HepG2 (cell line): ENCODE results near the gene COX6A2. TPM values are rescaled to one million over a fixed set of nuclear protein-coding genes. Genes with fewer than 3 reads are reported as not detected.

Experiments
- ATAC-seq: fragments of 200-7000 bp; cut with Tn5 transposase; 3 replicates; pipeline ENCODE4 v1.9.1; 2020; ENCODE audit warnings: mild to moderate bottlenecking, moderate library complexity
- BruUV-seq: library from RNA; stranded (reverse); fragments of 400-500 nt; replicated peaks from 2 replicates; lab custom pipeline; 2021; lab: Mats Ljungman, UMichigan
- CTCF ChIA-PET: fragments of 300-600 bp; formaldehyde crosslinking; extraction: SDS; loops from one replicate; lab custom pipeline; 2021; ENCODE audit warnings: low total read pairs, inconsistent platforms, low intra/inter-chr PET ratio; lab: Yijun Ruan, JAX
- POLR2A ChIA-PET: fragments of 350-600 bp; sonication (Branson Sonifier 250); formaldehyde crosslinking; loops from one replicate; lab custom pipeline; 2020; ENCODE audit warnings: antibody characterized with exemption, inconsistent platforms; lab: Yijun Ruan, JAX
- DNase-seq: peaks from one replicate; pipeline ENCODE4 v3.0.0-alpha.2; 2015; ENCODE audit warnings: low spot score
- FAIRE-seq: peaks from 3 replicates; lab custom pipeline; 2011; peaks lifted over from hg19 to GRCh38; lab: Jason Lieb, UNC
- H2AFZ ChIP-seq: one replicate; pipeline ENCODE4 v1.6.1; 2011; ENCODE audit warnings: low read length, inconsistent platforms
- H3K27ac ChIP-seq: fragments of 300-600 bp; 3 replicates; pipeline ENCODE4 v1.8.0; 2011; ENCODE audit warnings: mixed run types, mild to moderate bottlenecking, mixed read lengths, low read length, inconsistent platforms; ENCODE audit not compliant: insufficient read depth; ENCODE audit errors: extremely low read length
- H3K27me3 ChIP-seq, 2 experiments: fragments of 200-600 bp in 1 of 2; 2 replicates in 1 of 2; 3 replicates in 1 of 2; pipeline versions ENCODE4 v1.6.0 to v1.8.0; 2011; ENCODE audit warnings: low read length in 2 of 2, mild to moderate bottlenecking in 2 of 2, moderate library complexity in 2 of 2, inconsistent platforms in 1 of 2; ENCODE audit not compliant: insufficient read depth in 2 of 2, control insufficient read depth in 1 of 2
- H3K36me3 ChIP-seq, 2 experiments: fragments of 200-600 bp in 1 of 2; replicated peaks in 1 of 2; 2 replicates in 1 of 2; 3 replicates in 1 of 2; pipeline versions ENCODE4 v1.5.1 to v1.8.0; 2011; ENCODE audit warnings: low read length in 2 of 2, inconsistent platforms in 1 of 2; ENCODE audit not compliant: insufficient read depth in 2 of 2, control insufficient read depth in 1 of 2
- H3K4me1 ChIP-seq: 2 replicates; pipeline ENCODE4 v1.5.1; 2012; ENCODE audit warnings: low read length, inconsistent platforms; ENCODE audit not compliant: insufficient read depth
- H3K4me2 ChIP-seq: 2 replicates; pipeline ENCODE4 v1.6.0; 2011; ENCODE audit warnings: low read depth, low read length, inconsistent platforms
- H3K4me3 ChIP-seq, 3 experiments: fragments of 200-600 bp in 1 of 3; sonication (generic), shearing (Covaris generic) in 1 of 3; replicated peaks in 1 of 3; 2 replicates each; pipeline ENCODE4 v1.5.1; 2011 to 2016; ENCODE audit warnings: low read length in 3 of 3, inconsistent platforms in 2 of 3, low read depth in 2 of 3, mild to moderate bottlenecking in 2 of 3, control low read depth in 1 of 3, mixed read lengths in 1 of 3; ENCODE audit not compliant: insufficient read depth in 1 of 3
- H3K79me2 ChIP-seq: one replicate; pipeline ENCODE4 v1.6.1; 2011; ENCODE audit warnings: low read length, inconsistent platforms; ENCODE audit not compliant: insufficient read depth
- H3K9ac ChIP-seq: 2 replicates; pipeline ENCODE4 v1.6.0; 2011; ENCODE audit warnings: mild to moderate bottlenecking, low read depth, low read length, inconsistent platforms; ENCODE audit not compliant: insufficient read depth
- H3K9me3 ChIP-seq: 2 replicates; pipeline ENCODE4 v1.5.1; 2012; ENCODE audit warnings: mild to moderate bottlenecking, low read length
- H4K20me1 ChIP-seq: 2 replicates; pipeline ENCODE4 v1.6.0; 2011; ENCODE audit warnings: inconsistent platforms, mild to moderate bottlenecking, low read length, moderate library complexity; ENCODE audit not compliant: insufficient read depth
- E2F1 ChIP-seq: sonication (generic); formaldehyde crosslinking; IDR thresholded peaks from 2 replicates; pipeline ENCODE4 v1.5.0; 2020; ENCODE audit warnings: missing genetic modification reagents
- FOSL1 ChIP-seq: sonication (generic); formaldehyde crosslinking; IDR thresholded peaks from 2 replicates; pipeline ENCODE4 v1.9.0; 2021; ENCODE audit warnings: missing genetic modification reagents, borderline replicate concordance
- NFYB ChIP-seq: sonication (generic); formaldehyde crosslinking; IDR thresholded peaks from 2 replicates; pipeline ENCODE4 v1.4.0; 2020; ENCODE audit warnings: missing genetic modification reagents
- NR2F2 ChIP-seq: IDR thresholded peaks from 2 replicates; pipeline ENCODE4 v1.6.1; 2012; ENCODE audit warnings: low read depth, inconsistent platforms, borderline replicate concordance
- POLR2AphosphoS2 ChIP-seq: IDR thresholded peaks from 2 replicates; pipeline ENCODE4 v1.6.1; 2011; ENCODE audit warnings: low read depth, low read length, improper control_type of control experiment
- TCF12 ChIP-seq, 2 experiments: fragments of 450-650 bp in 1 of 2; sonication (generic) in 1 of 2; formaldehyde crosslinking in 1 of 2; IDR thresholded peaks; 2 replicates each; pipeline versions ENCODE4 v1.6.1 to v1.8.0; 2017 to 2022; ENCODE audit warnings: antibody characterized with exemption in 1 of 2, mild to moderate bottlenecking in 1 of 2, missing genetic modification reagents in 1 of 2, moderate library complexity in 1 of 2
- THYN1 ChIP-seq: sonication (generic); formaldehyde crosslinking; IDR thresholded peaks from 2 replicates; pipeline ENCODE4 v1.8.1; 2023; ENCODE audit warnings: low read depth, mild to moderate bottlenecking, moderate library complexity, missing genetic modification reagents, borderline replicate concordance
- U2AF1 ChIP-seq: fragments of 200-400 bp; formaldehyde crosslinking; optimal IDR thresholded peaks from 2 replicates; pipeline ENCODE3; 2017; ENCODE audit warnings: mild to moderate bottlenecking, low read depth, low read length
- ZNF180 ChIP-seq: sonication (generic); formaldehyde crosslinking; IDR thresholded peaks from 2 replicates; pipeline ENCODE4 v1.4.0; 2020; ENCODE audit warnings: low read depth, missing genetic modification reagents, borderline replicate concordance
- ZNF3 ChIP-seq: IDR thresholded peaks from 2 replicates; pipeline ENCODE4 v1.7.0; 2017; ENCODE audit warnings: inconsistent platforms
- ZNF703 ChIP-seq: sonication (generic); formaldehyde crosslinking; IDR thresholded peaks from 2 replicates; pipeline ENCODE4 v1.5.1; 2020; ENCODE audit warnings: missing genetic modification reagents, mild to moderate bottlenecking, moderate library complexity, borderline replicate concordance
- ZNF740 ChIP-seq: sonication (generic); formaldehyde crosslinking; IDR thresholded peaks from 2 replicates; pipeline ENCODE4 v1.4.0; 2020; ENCODE audit warnings: missing genetic modification reagents
- ZNF770 ChIP-seq: sonication (generic); formaldehyde crosslinking; IDR thresholded peaks from 2 replicates; pipeline ENCODE4 v1.5.0; 2020; ENCODE audit warnings: mild to moderate bottlenecking, missing genetic modification reagents
- ZSCAN12 ChIP-seq: sonication (generic); formaldehyde crosslinking; IDR thresholded peaks from 2 replicates; pipeline ENCODE4 v1.9.0; 2021; ENCODE audit warnings: mild to moderate bottlenecking, missing genetic modification reagents
- WGBS: methylation state at CpG from one replicate; pipeline ENCODE4 v1.1.6; 2017; ENCODE audit warnings: low lambda C conversion rate; 5-methylcytosine and 5-hydroxymethylcytosine counted together
- in situ Hi-C: cut with HindIII; loops from 2 replicates; pipeline ENCODE4 v1.10.0; 2017; ENCODE audit warnings: low pct_unique_long_range_greater_than_20kb; ENCODE audit not compliant: extremely low pct_ligation_motif_present
- intact Hi-C: fragments of 100-400 bp; cut with micrococcal nuclease; formaldehyde crosslinking; loops from one replicate; pipeline ENCODE4 v1.10.0; 2022; ENCODE audit not compliant: unreplicated experiment
- polyA plus RNA-seq, 8 experiments: library from polyadenylated mRNA; depleted of rRNA in 3 of 8; stranded (reverse) in 7 of 8; unstranded in 1 of 8; fragments of >200 nt; fragmentation: Illumina TruSeq in 4 of 8; extraction: Trizol in 4 of 8; gene quantifications; 2 replicates each; pipeline versions ENCODE4 v1.2.1 to v1.2.3, GENCODE V29; 2011 to 2016; ENCODE audit warnings: low read depth in 4 of 8, missing spikeins in 1 of 8, mixed read lengths in 1 of 8; ENCODE audit not compliant: insufficient read depth in 1 of 8
- total RNA-seq, 5 experiments: library from RNA; depleted of rRNA; stranded (reverse); fragments of >200 nt; fragmentation: Illumina TruSeq; extraction: Trizol; gene quantifications; 2 replicates each; pipeline ENCODE4 v1.2.3, GENCODE V29; 2016; ENCODE audit warnings: low read depth in 1 of 5

The COX6A2 gene
- total and polyA plus RNA-seq, 2 of the 13 experiments (the other 11 are each of a cell fraction or from before 2014, with no cell fraction given) = not detected

DNA sequence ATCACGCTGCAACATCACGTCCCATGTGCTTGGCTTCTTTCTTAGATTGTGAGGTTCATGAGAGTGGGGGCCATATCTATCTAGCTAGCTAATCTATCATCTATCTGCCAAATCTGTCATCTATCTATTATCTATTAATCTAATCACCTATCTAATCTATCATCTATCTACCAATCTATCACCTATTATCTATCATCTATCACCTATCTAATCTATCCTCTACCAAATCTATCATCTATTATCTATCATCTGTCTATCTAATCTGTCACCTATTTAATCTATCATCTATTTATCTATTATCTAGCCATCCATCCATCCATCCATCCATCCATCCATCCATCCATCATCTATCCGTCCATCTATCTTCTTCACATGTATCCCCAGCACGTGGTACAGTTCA is 14.2 kb downstream of the COX6A2 start:
- Histone ChIP-seq H3K36me3 (no peaks in the 10 kb centered on the region), H3K27ac (no peak overlapping the region), H3K4me3 (no peak overlapping the region), H4K20me1 (no peaks in the 10 kb centered on the region), H3K9me3 (no peaks in the 10 kb centered on the region), H3K9ac (no peak overlapping the region), H3K4me2 (no peak overlapping the region), H3K27me3 (peaks cover 3 to 61% of the 10 kb centered on the region in 2 experiments; a peak in 4 of 5 replicates), H3K79me2 (no peaks in the 10 kb centered on the region), H2AFZ (no peak overlapping the region), H3K4me1 (no peaks in the 10 kb centered on the region)
- ATAC-seq (no peak), DNase-seq (no peak), FAIRE-seq (no peak)
- in situ Hi-C loops = no loop called here
- ChIA-PET POLR2A (no interaction called here), CTCF (no interaction called here)
- no peak for TF ChIP-seq POLR2AphosphoS2
- no peak for TF ChIP-seq TCF12 (IDR thresholded peaks at IDR 0.05)
- no peak for TF ChIP-seq TCF12 (CRISPR knock-in tag; IDR thresholded peaks at IDR 0.05)
- no peak for TF ChIP-seq NFYB (CRISPR knock-in tag)
- TF ChIP-seq ZNF180 (CRISPR knock-in tag) = no peak
- no TSS peak for BruUV-seq
- intact Hi-C loops = no loop called here
- WGBS = 2% methylated on average over 4 of the region's 4 CpGs

- Histone ChIP-seq H3K4me1 (no peaks in the 10 kb centered on the region), H3K36me3 (no peaks in the 10 kb centered on the region), H3K9me3 (no peaks in the 10 kb centered on the region), H4K20me1 (no peaks in the 10 kb centered on the region), H2AFZ (no peak overlapping the region), H3K4me2 (no peak overlapping the region), H3K27ac (no peak overlapping the region), H3K79me2 (no peaks in the 10 kb centered on the region), H3K27me3 (peaks cover 3 to 65% of the 10 kb centered on the region in 2 experiments; a peak in 4 of 5 replicates), H3K4me3 (no peak overlapping the region), H3K9ac (no peak overlapping the region)
- FAIRE-seq (no peak), ATAC-seq (no peak), DNase-seq (no peak)
- no TSS peak for BruUV-seq
- ChIA-PET CTCF (no interaction called here), POLR2A (no interaction called here)
- in situ Hi-C loops = no loop called here
- intact Hi-C loops = no loop called here
- 37% methylated on average over 5 of the region's 5 CpGs for WGBS
- no peak for TF ChIP-seq ZNF3 (CRISPR knock-in tag)
- no peak for TF ChIP-seq ZNF703
- no peak for TF ChIP-seq ZSCAN12
- TF ChIP-seq NR2F2 = no peak
- no peak for TF ChIP-seq FOSL1 (CRISPR knock-in tag)
- no peak for TF ChIP-seq ZNF740 (CRISPR knock-in tag)
- no peak for TF ChIP-seq THYN1 (CRISPR knock-in tag)
- TF ChIP-seq E2F1 = no peak
- no peak for TF ChIP-seq ZNF770 (CRISPR knock-in tag)
- TF ChIP-seq U2AF1 = no peak
These were observed 14.8 kb downstream of the COX6A2 start for GRCh38 chr16:31413381-31413780.
